Gastrocnemius medialis (tissue), 4 donors: ENCODE measurements around the gene TRDMT1.

Experiments used
- CTCF ChIP-seq, 5 experiments: fragments of 450-650 bp in 3 of 5; fragments of 200-600 bp in 2 of 5; sonication (generic) in 2 of 5; IDR thresholded peaks in 4 of 5; conservative IDR thresholded peaks in 1 of 5; 1 replicate in 4 of 5; 2 replicates in 1 of 5; pipeline ENCODE4 v1.5.1; 2016 to 2019; ENCODE audit warnings: antibody characterized with exemption in 5 of 5, mild to moderate bottlenecking in 3 of 5, moderate library complexity in 3 of 5
- POLR2A ChIP-seq, 2 donors: fragments of 450-650 bp; IDR thresholded peaks; one replicate each; pipeline ENCODE4 v1.6.1; 2017; ENCODE audit warnings: antibody characterized with exemption in 2 of 2, mild to moderate bottlenecking in 2 of 2, moderate library complexity in 2 of 2

GRCh38 chr10:17120694-17121093 lies 80.8 kb downstream of the TRDMT1 start:
- TF ChIP-seq CTCF (IDR thresholded peaks at IDR 0.05 in 4 of 5, conservative IDR thresholded peaks at IDR 0.05 in 1 of 5) (no peak), POLR2A (IDR thresholded peaks at IDR 0.05) (no peak)
